GM18868 (cell line): Measurements from ENCODE around the gene ARHGAP18.
"Not testable (repeated sequence)": the region's sequence is repeated elsewhere in the genome, so short reads cannot be mapped to it uniquely, and the experiment has no call there.

Experiments
- ATAC-seq: cut with Tn5 transposase; IDR thresholded peaks from one replicate; pipeline ENCODE4 v1.9.1; 2021; ENCODE audit warnings: mild to moderate bottlenecking, moderate library complexity; ENCODE audit not compliant: unreplicated experiment

Gene ARHGAP18

GRCh38 chr6:129597023-129597713 is 112.8 kb downstream of the ARHGAP18 start:
- ATAC-seq: peak; percentile 76

GRCh38 chr6:129596522-129596921 is 113.5 kb downstream of the ARHGAP18 start:
- no peak for ATAC-seq

GRCh38 chr6:129593233-129593564 is 116.8 kb downstream of the ARHGAP18 start:
- no peak for ATAC-seq

GRCh38 chr6:129592516-129593232 is 117.3 kb downstream of the ARHGAP18 start:
- ATAC-seq: no peak

- ATAC-seq: no peak
Observed at GRCh38 chr6:129590408-129591022, 119.5 kb downstream of the ARHGAP18 start.

GRCh38 chr6:129586815-129587214 is 123.2 kb downstream of the ARHGAP18 start:
- no peak for ATAC-seq

- ATAC-seq: no peak
Observed at GRCh38 chr6:129583866-129584265, 126.1 kb downstream of the ARHGAP18 start.

GRCh38 chr6:129578315-129578714 is 131.7 kb downstream of the ARHGAP18 start:
- no peak for ATAC-seq

GRCh38 chr6:129577691-129578090 is 132.3 kb downstream of the ARHGAP18 start:
- no peak for ATAC-seq

GRCh38 chr6:129576456-129576855 is 133.5 kb downstream of the ARHGAP18 start:
- no peak for ATAC-seq

- no peak for ATAC-seq
Observed at GRCh38 chr6:129575378-129576118, 134.4 kb downstream of the ARHGAP18 start.

- ATAC-seq: not testable (repeated sequence)
Observed at GRCh38 chr6:129574605-129575004, 135.4 kb downstream of the ARHGAP18 start.

GRCh38 chr6:129570929-129571328 is 139.0 kb downstream of the ARHGAP18 start:
- ATAC-seq: not testable (repeated sequence)

GRCh38 chr6:129568015-129568414 is 142.0 kb downstream of the ARHGAP18 start:
- no peak for ATAC-seq

GRCh38 chr6:129567374-129567773 is 142.6 kb downstream of the ARHGAP18 start:
- peak; percentile 50 for ATAC-seq

- no peak for ATAC-seq
Observed at GRCh38 chr6:129565811-129566210, 144.2 kb downstream of the ARHGAP18 start.

GRCh38 chr6:129565366-129565765 is 144.6 kb downstream of the ARHGAP18 start:
- no peak for ATAC-seq

GRCh38 chr6:129558248-129558647 is 151.7 kb downstream of the ARHGAP18 start:
- no peak for ATAC-seq

- no peak for ATAC-seq
Observed at GRCh38 chr6:129555206-129555832, 154.7 kb downstream of the ARHGAP18 start.

GRCh38 chr6:129552413-129552812 is 157.6 kb downstream of the ARHGAP18 start:
- no peak for ATAC-seq

- no peak for ATAC-seq
Observed at GRCh38 chr6:129551486-129551885, 158.5 kb downstream of the ARHGAP18 start.
